DMS79 treated with DMSO at 0.1 percent for 48 hours (cell line): ENCODE data around the gene LHFPL2.

Experiments
- DNase-seq: peaks from one replicate; lab custom pipeline; 2025; lab: John Stamatoyannopoulos, UW

The LHFPL2 gene

GRCh38 chr5:78568212-78568611, 80.4 kb downstream of the LHFPL2 start:
- no peak for DNase-seq

DNA sequence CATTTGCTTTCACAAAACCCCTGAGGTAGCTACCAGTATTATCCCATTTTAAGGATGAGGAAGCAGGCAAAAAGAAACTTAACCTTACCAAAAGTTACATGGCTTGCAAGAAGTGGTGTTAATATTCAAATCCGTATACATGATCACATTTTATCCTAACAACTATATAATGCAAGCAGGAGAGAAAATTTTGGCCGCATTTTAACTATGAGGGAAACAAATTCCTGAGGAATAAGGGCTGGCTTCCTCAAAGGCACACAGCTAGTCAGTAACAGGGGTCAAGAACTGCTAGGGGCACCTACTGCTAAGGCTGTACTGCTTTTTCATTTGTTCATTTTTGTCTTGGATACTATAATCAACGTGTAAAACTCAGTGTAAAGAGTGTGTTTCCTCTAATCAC, 81.0 kb downstream of the LHFPL2 start:
- no peak for DNase-seq

DNA sequence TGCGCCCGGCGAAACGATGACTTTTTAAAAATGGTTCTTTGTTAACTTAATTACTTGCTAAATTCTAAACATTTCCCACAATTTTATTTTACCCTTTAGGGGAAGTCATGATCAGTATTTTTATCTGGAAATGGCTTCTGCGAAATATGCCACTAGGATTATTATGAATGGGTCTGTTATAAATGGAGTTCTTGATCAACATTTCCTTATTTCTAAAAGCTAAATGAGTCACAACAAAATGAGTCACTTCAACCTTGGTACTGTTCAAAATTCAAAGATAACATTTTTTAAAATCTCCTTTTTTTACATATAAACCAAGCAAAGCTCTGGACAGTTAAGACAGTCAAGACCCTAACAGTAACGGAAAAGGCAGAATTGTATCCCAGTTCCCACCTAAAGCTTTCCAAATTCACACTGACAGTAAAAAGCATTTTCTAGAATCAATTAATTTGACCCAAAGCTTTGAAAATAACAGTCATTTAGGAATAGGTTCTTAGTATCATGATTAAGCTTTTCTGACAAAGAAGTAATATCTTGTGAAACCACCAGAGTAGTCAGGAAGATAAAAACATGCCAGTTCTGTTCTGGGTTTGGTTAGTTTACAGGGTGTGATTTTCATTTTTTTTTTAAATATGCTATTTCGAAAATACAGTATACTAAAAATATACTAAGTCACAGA, 81.7 kb downstream of the LHFPL2 start:
- DNase-seq, result no peak

DNA sequence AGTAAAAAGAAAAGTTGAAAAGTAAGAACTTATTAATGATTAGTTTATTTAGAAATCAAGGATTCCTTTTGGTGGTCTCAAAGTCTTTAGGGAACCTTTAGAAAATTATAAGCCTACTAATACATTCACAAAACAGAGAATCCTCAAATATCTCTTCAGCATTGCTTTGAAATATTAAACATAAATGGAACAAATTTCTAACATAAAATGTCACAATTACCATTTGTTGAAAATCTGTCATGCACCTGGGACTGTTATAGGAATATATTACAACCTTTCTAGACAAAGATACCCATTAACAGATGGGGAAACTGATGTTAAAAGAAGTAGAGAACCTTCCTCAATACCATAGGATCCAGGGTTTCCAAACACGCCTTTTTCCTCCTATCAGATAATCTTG, 83.2 kb downstream of the LHFPL2 start:
- no peak for DNase-seq

DNA sequence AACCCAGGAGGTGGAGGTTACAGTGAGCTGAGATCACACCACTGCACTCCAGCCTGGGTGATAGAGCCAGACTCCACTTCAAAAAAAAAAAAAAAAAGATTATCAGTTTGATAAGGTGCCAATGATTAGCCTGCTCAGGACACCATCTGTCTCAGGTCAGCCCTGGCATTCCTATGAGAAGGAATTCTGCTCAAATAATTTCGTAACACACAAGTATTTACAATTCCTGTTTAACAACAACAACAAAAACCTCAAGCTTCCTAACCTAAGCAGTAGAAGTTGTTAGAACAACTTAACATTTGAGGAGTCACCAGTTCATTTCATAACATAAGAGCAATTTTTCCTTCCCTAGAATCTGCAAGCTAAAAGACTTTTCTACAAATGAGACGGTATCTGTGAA, 85.0 kb downstream of the LHFPL2 start:
- DNase-seq, result no peak

DNA sequence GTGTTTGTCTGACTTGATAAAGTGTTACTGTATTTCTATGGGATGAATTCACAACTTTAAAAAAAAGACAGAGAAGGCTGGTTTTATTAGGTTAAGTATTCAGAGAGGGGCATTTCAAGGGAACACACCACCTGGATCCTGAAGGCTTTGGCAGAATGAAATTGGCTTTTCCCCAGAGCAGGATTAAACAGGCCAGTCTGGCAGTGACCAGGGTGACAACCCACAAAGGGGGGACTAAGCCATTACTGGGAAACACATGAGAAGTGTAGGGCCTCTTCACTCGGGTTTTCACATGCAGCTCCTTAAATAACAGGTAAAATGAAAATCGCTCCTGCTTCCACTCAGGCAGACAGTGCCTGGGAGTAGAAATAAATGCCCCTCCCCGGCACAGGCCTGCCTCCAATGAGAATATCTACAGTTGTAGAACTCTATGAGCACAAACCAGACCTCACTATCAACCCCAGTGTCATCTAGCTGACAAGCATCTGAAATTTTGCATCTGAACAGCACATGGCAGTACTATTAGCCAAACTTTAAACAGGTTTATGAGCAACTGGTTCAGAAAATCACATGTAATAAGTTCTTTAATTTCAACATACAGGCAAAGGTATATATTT, 85.8 kb downstream of the LHFPL2 start:
- DNase-seq, result no peak

DNA sequence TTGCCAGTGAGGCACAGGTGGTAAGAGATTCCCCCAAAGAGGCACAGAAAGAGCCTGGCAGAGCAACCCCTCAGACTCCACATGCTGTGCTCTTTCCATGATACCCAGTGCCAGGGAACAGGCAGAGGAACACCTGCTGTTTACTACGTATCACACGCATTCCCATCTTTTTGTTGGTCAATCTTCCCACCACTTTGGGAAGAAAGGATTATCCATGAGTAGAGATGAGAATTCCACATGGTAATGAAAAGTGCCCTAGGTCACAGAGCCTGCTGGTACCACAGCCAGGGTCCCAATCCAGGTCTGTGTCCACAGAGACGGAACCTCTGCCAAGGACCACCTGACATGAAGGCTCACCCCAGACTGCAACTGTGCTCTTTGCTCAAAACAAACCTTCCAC, 86.6 kb downstream of the LHFPL2 start:
- DNase-seq, result no peak

DNA sequence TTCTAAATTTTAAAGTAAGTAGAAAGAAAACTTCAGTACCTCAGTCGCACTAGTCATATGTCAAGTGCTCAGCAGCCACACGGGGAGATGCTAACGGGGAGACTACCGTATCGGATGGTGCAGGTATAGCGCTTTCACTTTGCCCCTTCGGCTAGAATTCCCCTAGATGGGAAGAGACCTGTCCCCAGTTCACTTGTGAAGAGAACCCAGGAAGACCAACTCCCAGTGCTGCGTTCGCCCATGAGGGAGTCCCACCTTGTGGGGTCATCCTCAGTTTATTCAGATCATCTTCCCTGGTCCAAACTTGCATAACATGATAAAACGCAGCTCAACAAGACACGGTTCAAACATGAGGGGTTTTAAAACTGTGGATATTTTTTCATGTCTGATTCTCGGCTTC, 87.3 kb downstream of the LHFPL2 start:
- no peak for DNase-seq

DNA sequence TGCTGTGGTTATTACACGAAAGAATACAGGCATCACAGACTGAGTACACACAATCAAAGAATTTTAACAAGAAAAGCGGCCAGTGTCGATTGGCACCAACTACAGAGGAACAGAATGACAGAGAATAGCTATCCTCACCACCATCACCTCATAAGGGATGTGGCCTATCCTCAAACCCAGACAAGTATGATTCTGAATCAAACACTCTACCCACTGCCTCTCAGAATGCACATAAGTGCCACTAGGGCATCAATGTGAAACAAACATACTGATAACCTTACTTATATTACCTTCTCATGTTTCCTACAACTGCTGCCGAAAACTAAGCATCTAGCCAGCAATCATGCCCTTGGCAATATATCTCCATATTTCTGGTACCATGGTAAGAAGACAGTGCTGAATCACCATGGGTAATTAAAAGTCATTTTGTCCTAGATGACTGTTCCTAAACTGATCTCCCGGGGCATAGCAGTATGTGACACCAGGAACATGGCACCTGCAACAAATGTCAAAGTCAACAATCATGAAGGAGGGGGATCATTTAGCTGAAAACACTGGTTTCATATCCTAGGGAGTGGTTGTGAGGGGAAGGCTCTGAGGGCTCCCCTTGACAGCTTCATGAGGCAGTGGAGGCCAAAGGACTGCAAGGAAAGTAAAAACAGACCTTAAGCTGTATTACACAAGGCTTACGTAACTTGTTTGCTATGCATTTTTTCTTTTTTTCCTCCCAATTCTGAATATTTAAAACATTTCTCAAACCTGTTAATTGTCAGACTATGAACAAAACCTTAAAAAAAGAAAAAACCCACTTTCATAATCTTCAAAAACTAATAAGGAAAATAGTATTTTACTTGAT, 88.3 kb downstream of the LHFPL2 start:
- no peak for DNase-seq

DNA sequence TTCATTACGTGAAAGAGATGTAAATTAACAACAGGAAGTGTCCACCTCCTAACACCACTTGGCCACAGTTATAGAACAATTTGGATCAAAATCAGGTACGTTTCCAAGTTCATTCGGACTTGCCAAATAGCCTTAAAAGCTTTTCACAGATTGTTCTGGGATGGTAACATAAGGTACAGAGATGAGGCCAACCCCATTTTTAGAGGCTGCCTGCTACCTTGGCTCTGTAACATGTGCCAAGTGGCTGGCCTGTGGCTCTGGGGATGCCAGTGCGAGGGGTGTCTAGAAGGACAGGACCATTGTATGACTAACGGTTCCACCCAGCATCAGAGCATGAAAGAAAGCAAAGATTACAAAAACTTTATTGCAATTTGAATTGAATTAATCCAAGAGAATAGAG, 91.0 kb downstream of the LHFPL2 start:
- DNase-seq, result no peak

DNA sequence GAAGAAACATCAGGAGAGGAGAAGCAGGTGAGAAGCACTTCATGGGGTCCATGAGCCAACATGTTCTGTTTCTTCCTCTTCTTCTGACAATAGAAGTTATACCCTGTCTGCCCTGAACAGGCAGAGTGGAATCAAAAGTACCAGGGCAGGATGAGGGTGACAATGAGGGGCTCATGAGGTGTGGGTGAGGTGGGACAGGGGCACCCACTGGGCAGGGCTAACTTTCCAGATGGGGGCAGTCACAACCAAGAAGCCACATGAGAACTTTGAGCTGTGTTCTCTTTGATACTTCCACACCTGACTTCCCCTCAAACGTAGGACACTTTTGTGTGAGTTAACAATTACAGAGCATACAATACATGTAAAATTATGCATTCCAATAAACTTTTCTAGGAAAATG, 92.7 kb downstream of the LHFPL2 start:
- DNase-seq, result no peak

- no peak for DNase-seq
Measured at GRCh38 chr5:78554670-78555069, 93.9 kb downstream of the LHFPL2 start.

DNA sequence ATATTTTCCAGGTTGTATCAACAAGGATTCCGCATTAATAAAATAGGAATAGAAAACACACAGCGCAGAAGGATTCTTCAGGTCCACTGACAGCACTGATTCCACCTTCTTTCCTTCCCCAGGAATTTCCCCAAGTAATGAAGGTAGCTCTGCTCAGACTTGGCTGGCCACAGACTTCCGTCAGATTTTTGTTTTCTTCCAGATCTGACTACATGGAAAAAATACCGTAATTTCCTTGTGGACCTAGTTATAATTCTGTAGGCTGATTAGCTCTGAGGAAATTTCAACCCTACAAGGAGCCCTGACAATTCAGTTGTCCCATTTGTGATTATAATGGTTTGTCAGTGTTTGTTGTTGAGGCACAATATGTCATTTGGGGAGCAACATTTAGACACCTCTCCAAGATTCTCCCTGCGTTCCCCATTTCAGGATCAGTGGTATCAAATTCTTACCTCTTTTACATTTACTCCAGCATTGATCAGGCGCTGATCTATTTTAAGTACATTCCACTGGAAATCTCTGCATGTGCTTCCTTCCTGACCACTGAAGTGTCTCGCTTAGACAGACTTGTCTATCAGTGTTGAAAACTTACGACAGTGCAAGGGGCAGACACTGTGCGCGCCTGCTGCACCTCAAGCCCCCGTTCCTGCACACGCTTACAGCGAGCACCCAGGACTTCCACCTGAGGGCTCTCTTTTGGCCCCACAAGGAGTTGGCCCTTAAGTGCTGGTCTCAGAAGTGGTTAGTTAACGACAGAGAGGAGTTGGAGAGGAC, 94.8 kb downstream of the LHFPL2 start:
- no peak for DNase-seq

- peak; percentile 17 for DNase-seq
Measured at GRCh38 chr5:78552729-78553342, 95.7 kb downstream of the LHFPL2 start.

GRCh38 chr5:78550891-78551290, 97.7 kb downstream of the LHFPL2 start:
- no peak for DNase-seq

DNA sequence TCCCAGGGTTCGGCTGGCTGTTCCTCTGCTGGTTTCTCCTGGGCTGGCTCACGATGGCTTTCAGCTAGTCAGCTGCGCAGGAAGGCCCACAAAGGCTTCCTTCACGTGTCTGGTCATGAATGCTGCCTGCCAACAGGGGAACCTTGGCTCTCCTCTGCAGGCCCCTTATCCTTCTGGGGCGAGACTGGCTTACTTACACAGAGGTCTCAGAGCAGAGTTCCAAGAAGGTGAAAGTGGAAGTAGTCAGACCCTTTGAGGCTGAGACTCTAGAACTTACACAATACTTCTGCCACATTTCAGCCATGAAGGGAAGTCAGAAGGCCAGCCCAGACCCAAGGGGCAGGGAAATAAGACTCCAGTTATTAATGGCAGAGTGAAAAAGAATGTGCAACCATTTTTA, 99.5 kb downstream of the LHFPL2 start:
- no peak for DNase-seq

DNA sequence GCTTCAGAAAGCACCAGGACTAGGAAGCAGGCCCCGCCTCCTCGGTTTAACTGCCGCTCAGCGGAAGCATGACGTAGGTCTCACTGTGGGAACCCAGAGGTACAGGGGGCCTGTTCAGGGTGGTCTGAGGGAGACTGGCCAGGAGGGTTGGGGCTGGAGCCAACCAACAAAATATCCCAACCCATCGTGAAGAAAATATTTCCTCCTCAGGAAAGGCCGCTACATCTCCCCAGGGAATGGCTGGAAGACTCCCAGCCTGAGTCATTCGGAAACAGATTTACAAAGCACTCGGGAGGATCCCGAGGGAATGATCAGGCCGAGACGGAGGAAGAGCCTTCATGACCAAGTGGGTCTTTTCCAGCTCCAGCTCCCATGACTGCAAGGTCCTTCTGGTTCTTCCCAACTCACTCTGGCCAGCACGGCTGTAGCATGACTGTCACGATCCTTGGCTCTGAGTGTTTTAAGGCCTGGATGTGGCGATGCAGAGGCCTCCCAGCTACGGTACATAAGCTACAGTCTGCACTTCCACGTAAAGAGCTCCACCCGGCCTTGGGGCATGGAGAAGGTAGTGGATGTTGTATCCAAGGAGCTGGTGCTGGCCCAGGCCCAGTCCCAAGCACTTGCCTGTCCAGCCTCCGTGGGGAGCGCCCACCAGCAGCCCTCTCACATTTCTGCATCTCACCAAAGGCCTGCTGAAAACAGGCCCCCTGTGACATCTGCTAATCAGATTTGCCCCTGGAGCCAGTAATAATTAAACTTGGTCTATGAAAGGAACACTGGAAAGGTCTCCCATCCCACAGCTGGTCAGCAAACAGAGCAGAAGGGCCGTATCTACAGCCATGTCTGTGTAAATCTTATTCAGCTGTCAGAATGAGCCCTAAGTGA, 100.6 kb downstream of the LHFPL2 start:
- no peak for DNase-seq

GRCh38 chr5:78547183-78547582, 101.4 kb downstream of the LHFPL2 start:
- DNase-seq, result no peak

GRCh38 chr5:78546276-78546996, 102.1 kb downstream of the LHFPL2 start:
- no peak for DNase-seq

DNA sequence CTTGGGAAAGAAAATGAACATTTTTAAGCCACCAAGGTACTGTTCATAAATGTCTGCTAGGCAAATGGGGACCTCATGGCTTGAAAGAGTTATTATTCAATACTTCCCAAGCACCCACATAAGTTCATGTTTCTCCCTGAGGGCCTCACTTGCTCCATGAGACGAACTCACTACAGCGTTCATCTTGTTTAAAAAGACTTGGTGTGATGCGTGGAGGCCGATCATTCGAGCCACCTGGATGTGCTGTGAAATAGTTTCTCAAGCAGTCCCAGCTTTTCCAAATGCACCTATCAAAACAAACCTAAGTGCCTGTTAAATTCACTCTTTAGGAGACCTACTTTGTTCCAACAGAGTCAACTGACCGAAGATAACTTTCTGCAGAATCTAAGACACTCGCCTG, 103.2 kb downstream of the LHFPL2 start:
- DNase-seq, result no peak
